ENCODE data around the gene EPHA7.

DNA sequence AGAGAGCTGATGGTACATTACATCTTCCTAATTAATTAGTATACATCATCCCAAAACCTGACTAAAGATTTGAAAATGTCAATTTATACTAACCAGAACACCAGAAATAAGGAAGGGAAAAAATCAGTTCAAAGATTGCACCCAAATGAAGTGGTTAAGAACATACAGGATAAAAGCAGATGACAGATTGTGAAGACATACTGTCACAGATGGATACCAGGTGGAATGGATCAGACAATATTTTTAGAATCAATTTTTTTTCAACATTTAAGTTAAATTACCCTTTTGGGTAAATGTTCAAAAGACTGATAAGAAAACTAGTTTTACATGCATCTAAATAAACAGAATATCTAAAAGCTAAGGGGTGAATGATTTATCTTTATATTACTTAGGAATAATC is 47.6 kb downstream of the EPHA7 start:
- no peak for TF ChIP-seq POLR2AphosphoS5 (IDR thresholded peaks at IDR 0.05; ENCODE audit: borderline replicate concordance, low read depth, low read length)
- no peak for TF ChIP-seq EZH2 (IDR thresholded peaks at IDR 0.05)
